K562 (cell line): ENCODE data around the gene CCDC116. TPM values are rescaled to one million over a fixed set of nuclear protein-coding genes. Genes with fewer than 3 reads are reported as not detected.

Experiments used
- ATAC-seq: fragments of 200-7000 bp; cut with Tn5 transposase; 3 replicates; pipeline ENCODE4 v1.9.1; 2020; ENCODE audit warnings: moderate library complexity
- BruUV-seq: library from RNA; stranded (reverse); fragments of 400-500 nt; replicated peaks from 2 replicates; lab custom pipeline; 2021; lab: Mats Ljungman, UMichigan
- CTCF ChIA-PET: fragments of 300-600 bp; formaldehyde crosslinking; extraction: SDS; loops from one replicate; lab custom pipeline; 2021; ENCODE audit warnings: low intra/inter-chr PET ratio; lab: Yijun Ruan, JAX
- POLR2A ChIA-PET: fragments of 300-600, 350-650 bp; sonication (Branson Sonifier 250); formaldehyde crosslinking; extraction: SDS; loops from one replicate; lab custom pipeline; 2021; ENCODE audit warnings: antibody characterized with exemption, inconsistent platforms; lab: Yijun Ruan, JAX
- DNase-seq, 4 experiments: peaks; one replicate each; pipeline versions ENCODE4 v3.0.0 to v3.0.0-alpha.2; 2011 to 2018; ENCODE audit warnings: low spot score in 3 of 4, mixed read lengths in 3 of 4; ENCODE audit errors: extremely low read depth in 1 of 4
- FAIRE-seq: peaks from 2 replicates; lab custom pipeline; 2011; peaks lifted over from hg19 to GRCh38; lab: Jason Lieb, UNC
- H2AFZ ChIP-seq: 2 replicates; pipeline ENCODE4 v1.6.0; 2011; ENCODE audit warnings: low read depth, low read length, control low read depth, inconsistent platforms
- H3K27ac ChIP-seq: fragments of 200-600 bp; 3 replicates; pipeline ENCODE4 v1.8.0; 2011; ENCODE audit warnings: low read depth, mild to moderate bottlenecking, control low read depth, inconsistent platforms, low read length, moderate library complexity, mixed read lengths; ENCODE audit errors: extremely low read depth
- H3K27me3 ChIP-seq, 2 experiments: fragments of 300-600 bp in 1 of 2; 2 replicates in 1 of 2; 3 replicates in 1 of 2; pipeline versions ENCODE4 v1.6.0 to v1.8.0; 2011; ENCODE audit warnings: inconsistent platforms in 2 of 2, low read length in 2 of 2, mild to moderate bottlenecking in 1 of 2, mixed read lengths in 1 of 2, moderate library complexity in 1 of 2; ENCODE audit not compliant: control insufficient read depth in 2 of 2, insufficient read depth in 2 of 2
- H3K36me3 ChIP-seq: fragments of 300-600 bp; 3 replicates; pipeline ENCODE4 v1.8.0; 2011; ENCODE audit warnings: mild to moderate bottlenecking, low read length, inconsistent platforms; ENCODE audit not compliant: control insufficient read depth, insufficient read depth
- H3K4me1 ChIP-seq, 2 experiments: fragments of 200-600 bp in 1 of 2; replicated peaks in 1 of 2; 2 replicates in 1 of 2; 3 replicates in 1 of 2; pipeline versions ENCODE4 v1.5.1 to v1.8.0; 2011; ENCODE audit warnings: inconsistent platforms in 2 of 2, low read length in 2 of 2, mild to moderate bottlenecking in 1 of 2, mixed read lengths in 1 of 2, moderate library complexity in 1 of 2; ENCODE audit not compliant: control insufficient read depth in 2 of 2, insufficient read depth in 2 of 2
- H3K4me2 ChIP-seq: 2 replicates; pipeline ENCODE4 v1.6.1; 2011; ENCODE audit warnings: low read length, control low read depth, inconsistent platforms, mixed read lengths; ENCODE audit not compliant: insufficient read depth
- H3K4me3 ChIP-seq: fragments of 200-600 bp; sonication (generic), shearing (Covaris generic); 2 replicates; pipeline ENCODE4 v1.5.1; 2016; ENCODE audit warnings: control low read depth, inconsistent platforms
- H3K79me2 ChIP-seq: fragments of 200-600 bp; 3 replicates; pipeline ENCODE4 v1.8.0; 2011; ENCODE audit warnings: low read length, inconsistent platforms; ENCODE audit not compliant: control insufficient read depth, insufficient read depth
- H3K9ac ChIP-seq, 2 experiments: 2 replicates each; pipeline versions ENCODE4 v1.6.0 to v1.6.1; 2011; ENCODE audit warnings: low read depth in 2 of 2, low read length in 2 of 2, control low read depth in 1 of 2, inconsistent platforms in 1 of 2, mild to moderate bottlenecking in 1 of 2, mixed read lengths in 1 of 2; ENCODE audit not compliant: insufficient read depth in 1 of 2
- H3K9me1 ChIP-seq: one replicate; pipeline ENCODE4 v1.6.0; 2011; ENCODE audit warnings: inconsistent platforms, mild to moderate bottlenecking, low read length, moderate library complexity; ENCODE audit not compliant: control insufficient read depth, insufficient read depth
- H3K9me3 ChIP-seq: replicated peaks from 2 replicates; pipeline ENCODE4 v1.5.1; 2011; ENCODE audit warnings: low read depth, low read length, inconsistent platforms; ENCODE audit not compliant: control insufficient read depth, insufficient read depth
- H4K20me1 ChIP-seq: replicated peaks from 2 replicates; pipeline ENCODE4 v1.6.1; 2011; ENCODE audit warnings: low read length, inconsistent platforms, mixed read lengths; ENCODE audit not compliant: control insufficient read depth, insufficient read depth
- ATF1 ChIP-seq, 2 experiments: fragments of 450-650 bp in 1 of 2; IDR thresholded peaks; 2 replicates each; pipeline ENCODE4 v1.6.1; 2016; ENCODE audit warnings: missing compliant biosample characterization in 1 of 2, missing genetic modification characterization in 1 of 2
- CHCHD3 ChIP-seq: fragments of 250-450 bp; sonication (Bioruptor Pico); IDR thresholded peaks from 2 replicates; pipeline ENCODE4 v2.1.2; 2022; ENCODE audit warnings: mild to moderate bottlenecking
- E2F1 ChIP-seq: sonication (generic); formaldehyde crosslinking; IDR thresholded peaks from 2 replicates; pipeline ENCODE4 v1.8.1; 2023; ENCODE audit warnings: mild to moderate bottlenecking, missing genetic modification reagents, moderate library complexity
- MLX ChIP-seq, 2 experiments: fragments of 450-650 bp in 1 of 2; sonication (generic) in 1 of 2; formaldehyde crosslinking; conservative IDR thresholded peaks; 2 replicates each; pipeline versions ENCODE4 v1.4.0 to v1.8.1; 2020 to 2022; ENCODE audit warnings: mild to moderate bottlenecking in 1 of 2, missing genetic modification reagents in 1 of 2
- YBX1 ChIP-seq: fragments of 450-650 bp; IDR thresholded peaks from 2 replicates; pipeline ENCODE4 v1.7.1; 2016; ENCODE audit warnings: mild to moderate bottlenecking
- WGBS: fragments of 100-300 bp; shearing (Covaris generic); methylation state at CpG from one replicate; pipeline ENCODE4 v1.1.6; 2016; ENCODE audit warnings: low coverage, mixed read lengths; ENCODE audit not compliant: insufficient coverage; ENCODE audit errors: missing lambda C conversion rate; 5-methylcytosine and 5-hydroxymethylcytosine counted together
- in situ Hi-C: fragments of 300-500 bp; cut with MboI; formaldehyde crosslinking; loops from 4 replicates; pipeline ENCODE4 v1.15.0; 2018; ENCODE audit warnings: inconsistent platforms, mixed read lengths
- intact Hi-C: fragments of 100-400 bp; cut with micrococcal nuclease; formaldehyde crosslinking; loops from 2 replicates; pipeline ENCODE4 v1.14.2; 2022
- polyA plus RNA-seq, 8 experiments: library from polyadenylated mRNA; depleted of rRNA in 4 of 8; stranded (reverse) in 5 of 8; unstranded in 3 of 8; fragments of >200 nt; fragmentation: Nextera tagmentation in 2 of 8; fragmentation: Illumina TruSeq in 1 of 8; extraction: Ambion mirVana in 2 of 8; extraction: Trizol in 1 of 8; gene quantifications; 2 replicates each; pipeline versions ENCODE4 v1.2.1 to v1.2.3, GENCODE V29; 2011 to 2014; ENCODE audit warnings: inconsistent platforms in 1 of 8, missing spikeins in 1 of 8
- total RNA-seq, 7 experiments: library from RNA; depleted of rRNA in 6 of 7; stranded (reverse); fragments of >200 nt in 6 of 7; fragmentation: Illumina TruSeq in 2 of 7; extraction: Trizol in 2 of 7; gene quantifications; 2 replicates each; pipeline versions ENCODE4 v1.2.1 to v1.2.3, GENCODE V29; 2011 to 2021; ENCODE audit warnings: low replicate concordance in 1 of 7

CCDC116 gene
- total and polyA plus RNA-seq, 9 of the 15 experiments (the other 6 are each of a cell fraction or from before 2014, with no cell fraction given) = 1.6 to 11.3 (median 4.7) TPM

- TF ChIP-seq E2F1 (no peak; the same call in 1 of the 2 replicates), ATF1 (CRISPR knock-in tag; IDR thresholded peaks at IDR 0.05) (no peak), ATF1 (tag; IDR thresholded peaks at IDR 0.05) (no peak), CHCHD3 (CRISPR knock-in tag) (no peak)
Measured at GRCh38 chr22:21622919-21623647, 9.5 kb upstream of the CCDC116 start (continued).

- in situ Hi-C loops (no loop called here), intact Hi-C loops (no loop called here)
- CTCF ChIA-PET = interaction anchor here (0.8 to 2.6 kb wide), 2 partner anchors 18 to 23 kb away, joined by 4 to 40 read pairs; partner anchors contain the start of gene SDF2L1
- WGBS = 88% methylated on average over 7 of the region's 7 CpGs
- no peak for ATAC-seq
- Histone ChIP-seq H3K9me1 (peaks cover 41% of the 10 kb centered on the region), H4K20me1 (peaks cover 79% of the 10 kb centered on the region), H3K79me2 (peaks cover 94% of the 10 kb centered on the region), H3K27me3 (no peaks in the 10 kb centered on the region), H3K4me2 (no peak overlapping the region), H3K4me1 (peaks cover 33 to 64% of the 10 kb centered on the region in 2 experiments), H3K36me3 (peaks cover 94% of the 10 kb centered on the region), H2AFZ (no peak overlapping the region), H3K9ac (peak overlapping the region in 1 of 2 experiments; percentile 58; a peak in 2 of 4 replicates), H3K9me3 (no peaks in the 10 kb centered on the region), H3K4me3 (no peak overlapping the region), H3K27ac (no peak overlapping the region)
- no peak for TF ChIP-seq YBX1
- TF ChIP-seq MLX (CRISPR knock-in tag; conservative IDR thresholded peaks at IDR 0.05) = peak in 1 of 2 experiments; percentile 87; a peak in 1 of 4 replicates
- no TSS peak for BruUV-seq
- no peak for FAIRE-seq
- POLR2A ChIA-PET = interaction anchor here (0.7 to 76.8 kb wide), 9 partner anchors 4 to 343 kb away, joined by 3 to 4622 read pairs (median 6); partner anchors contain the start of genes CCDC116, PPIL2, SDF2L1 and YDJC
- DNase-seq = no peak
Measured at GRCh38 chr22:21623648-21623970, 9.0 kb upstream of the CCDC116 start.
